SK-N-DZ (cell line): ENCODE measurements around the gene JAK2.

Experiments
- DNase-seq: peaks from one replicate; pipeline ENCODE4 v3.0.0-alpha.2; 2015; ENCODE audit warnings: low spot score

Gene JAK2

DNA sequence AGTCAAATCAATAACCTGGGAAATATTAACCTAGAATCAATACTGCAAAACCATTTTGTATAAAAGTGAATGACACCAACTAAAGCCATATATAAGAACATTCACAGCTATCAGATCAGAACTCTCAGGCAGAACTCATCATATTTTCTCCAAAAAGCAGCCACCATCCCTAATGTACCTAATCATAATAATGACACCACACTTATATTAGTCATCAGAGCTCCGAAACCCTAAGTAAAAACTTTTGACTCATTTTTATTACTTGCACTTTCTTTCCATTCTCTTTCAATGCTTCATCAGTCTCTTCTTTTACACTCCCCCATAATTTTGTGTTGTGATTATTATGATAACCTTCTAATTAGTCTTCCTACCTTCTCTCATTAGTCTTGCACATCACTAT, 155.1 kb downstream of the JAK2 start:
- no peak for DNase-seq

GRCh38 chr9:5144217-5144616, 159.1 kb downstream of the JAK2 start:
- no peak for DNase-seq

DNA sequence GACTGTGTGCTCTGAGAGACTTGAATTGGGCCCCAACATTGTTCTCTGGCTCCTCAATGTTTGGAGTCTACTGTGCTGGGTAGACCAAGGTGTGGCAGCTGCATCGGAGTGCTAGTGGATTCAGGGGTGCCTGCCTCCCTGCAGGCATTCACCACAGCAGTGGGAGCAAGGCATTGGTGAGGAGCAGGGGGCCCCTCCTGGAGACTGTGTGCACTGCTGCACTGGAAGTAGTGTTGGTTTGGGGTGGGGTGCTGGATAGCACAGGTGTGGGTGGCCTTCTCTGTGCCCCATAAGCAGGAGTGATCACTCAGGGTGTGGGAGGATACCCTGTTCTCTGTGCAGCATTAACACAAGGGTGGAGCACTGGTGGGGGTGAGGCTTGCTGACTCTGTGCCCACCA, 161.2 kb downstream of the JAK2 start:
- DNase-seq: no peak
